ENCODE data around the gene PLEKHG3.

Gene PLEKHG3

GRCh38 chr14:64762044-64763034, 58.1 kb downstream of the PLEKHG3 start:
- DNase-seq (ENCODE audit: low read depth in 2 of 2, low spot score in 1 of 2): no peak

- DNase-seq (ENCODE audit: low read depth in 2 of 2, low spot score in 1 of 2): no peak
Observed at GRCh38 chr14:64763085-64763782, 59.0 kb downstream of the PLEKHG3 start.

GRCh38 chr14:64763801-64764621, 59.8 kb downstream of the PLEKHG3 start:
- no peak for DNase-seq (ENCODE audit: low read depth in 2 of 2, low spot score in 1 of 2)

- DNase-seq (ENCODE audit: low read depth in 2 of 2, low spot score in 1 of 2): peak; percentile 6 to 32
Observed at GRCh38 chr14:64764641-64765520, 60.7 kb downstream of the PLEKHG3 start.

GRCh38 chr14:64765740-64766302, 61.6 kb downstream of the PLEKHG3 start:
- no peak for DNase-seq (ENCODE audit: low read depth in 2 of 2, low spot score in 1 of 2)

- DNase-seq (ENCODE audit: low read depth in 2 of 2, low spot score in 1 of 2): no peak
Observed at GRCh38 chr14:64766430-64767151, 62.4 kb downstream of the PLEKHG3 start.

- DNase-seq (ENCODE audit: low read depth in 2 of 2, low spot score in 1 of 2): no peak
Observed at GRCh38 chr14:64767215-64767964, 63.2 kb downstream of the PLEKHG3 start.

- no peak for DNase-seq (ENCODE audit: low read depth in 2 of 2, low spot score in 1 of 2)
Observed at GRCh38 chr14:64768401-64769095, 64.3 kb downstream of the PLEKHG3 start.

GRCh38 chr14:64769096-64770020, 65.1 kb downstream of the PLEKHG3 start:
- DNase-seq (ENCODE audit: low read depth in 2 of 2, low spot score in 1 of 2): no peak

GRCh38 chr14:64770751-64771150, 66.5 kb downstream of the PLEKHG3 start:
- no peak for DNase-seq (ENCODE audit: low read depth in 2 of 2, low spot score in 1 of 2)

GRCh38 chr14:64771161-64771560, 66.9 kb downstream of the PLEKHG3 start:
- no peak for DNase-seq (ENCODE audit: low read depth in 2 of 2, low spot score in 1 of 2)

- DNase-seq (ENCODE audit: low read depth in 2 of 2, low spot score in 1 of 2): no peak
Observed at GRCh38 chr14:64772397-64772950, 68.2 kb downstream of the PLEKHG3 start.

GRCh38 chr14:64773046-64773445, 68.8 kb downstream of the PLEKHG3 start:
- no peak for DNase-seq (ENCODE audit: low read depth in 2 of 2, low spot score in 1 of 2)

- no peak for DNase-seq (ENCODE audit: low read depth in 2 of 2, low spot score in 1 of 2)
Observed at GRCh38 chr14:64773577-64773976, 69.4 kb downstream of the PLEKHG3 start.

GRCh38 chr14:64774272-64774671, 70.0 kb downstream of the PLEKHG3 start:
- no peak for DNase-seq (ENCODE audit: low read depth in 2 of 2, low spot score in 1 of 2)

- DNase-seq (ENCODE audit: low read depth in 2 of 2, low spot score in 1 of 2): no peak
Observed at GRCh38 chr14:64775081-64775777, 71.0 kb downstream of the PLEKHG3 start.

Data from stimulated activated CD8-positive, alpha-beta memory T cell treated with anti-CD3 and anti-CD28 coated beads, Interleukin-4, amount 100 ng/mL, for 4 hours (primary cell).